Trophoblast cell (in vitro differentiated cells and primary cell): ENCODE data around the gene PANK2.
A peak's percentile ranks its signal among the peaks of the same experiment; 100 is the strongest.

Experiments
- DNase-seq, 2 donors: peaks; one replicate each; pipeline ENCODE4 v3.0.0-alpha.2; 2016
- H2AFZ ChIP-seq: 2 replicates; pipeline ENCODE4 v1.6.1; 2013; ENCODE audit warnings: low read length, moderate library complexity, mild to moderate bottlenecking; ENCODE audit not compliant: insufficient read depth, poor library complexity
- H2AK5ac ChIP-seq: 2 replicates; pipeline ENCODE4 v1.6.1; 2013; ENCODE audit warnings: mild to moderate bottlenecking, low read length
- H2BK120ac ChIP-seq: 2 replicates; pipeline ENCODE4 v1.6.1; 2013; ENCODE audit warnings: low read length, mild to moderate bottlenecking, moderate library complexity; ENCODE audit not compliant: insufficient read depth, poor library complexity
- H2BK12ac ChIP-seq: 2 replicates; pipeline ENCODE4 v1.6.1; 2013; ENCODE audit warnings: mild to moderate bottlenecking, low read length, moderate library complexity
- H2BK5ac ChIP-seq: 2 replicates; pipeline ENCODE4 v1.6.1; 2013; ENCODE audit warnings: low read length, low read depth, moderate library complexity, mild to moderate bottlenecking; ENCODE audit not compliant: poor library complexity
- H3K14ac ChIP-seq: 2 replicates; pipeline ENCODE4 v1.6.1; 2013; ENCODE audit warnings: mild to moderate bottlenecking, low read length
- H3K18ac ChIP-seq: 2 replicates; pipeline ENCODE4 v1.6.1; 2013; ENCODE audit warnings: mild to moderate bottlenecking, low read length
- H3K23ac ChIP-seq: 2 replicates; pipeline ENCODE4 v1.6.1; 2013; ENCODE audit warnings: low read length
- H3K27ac ChIP-seq: 2 replicates; pipeline ENCODE4 v1.5.1; 2013; ENCODE audit warnings: low read depth, mild to moderate bottlenecking, inconsistent platforms, low read length, moderate library complexity
- H3K27me3 ChIP-seq: 2 replicates; pipeline ENCODE4 v1.6.1; 2013; ENCODE audit warnings: inconsistent platforms, mild to moderate bottlenecking, low read length, moderate library complexity; ENCODE audit not compliant: insufficient read depth
- H3K36me3 ChIP-seq, 2 experiments: 1 replicate in 1 of 2; 2 replicates in 1 of 2; pipeline ENCODE4 v1.6.1; 2013; ENCODE audit warnings: low read length in 2 of 2, mild to moderate bottlenecking in 2 of 2, moderate library complexity in 1 of 2; ENCODE audit not compliant: insufficient read depth in 2 of 2, control insufficient read depth in 1 of 2
- H3K4ac ChIP-seq: 2 replicates; pipeline ENCODE4 v1.6.1; 2013; ENCODE audit warnings: low read depth, mild to moderate bottlenecking, low read length, moderate library complexity
- H3K4me1 ChIP-seq, 2 experiments: 1 replicate in 1 of 2; 2 replicates in 1 of 2; pipeline ENCODE4 v1.6.1; 2013; ENCODE audit warnings: low read length in 2 of 2, mild to moderate bottlenecking in 2 of 2, moderate library complexity in 1 of 2; ENCODE audit not compliant: insufficient read depth in 2 of 2, control insufficient read depth in 1 of 2
- H3K4me2 ChIP-seq: 2 replicates; pipeline ENCODE4 v1.6.1; 2013; ENCODE audit warnings: inconsistent platforms, mild to moderate bottlenecking, low read length, moderate library complexity
- H3K4me3 ChIP-seq: 2 replicates; pipeline ENCODE4 v1.5.1; 2013; ENCODE audit warnings: mild to moderate bottlenecking, low read depth, low read length, inconsistent platforms
- H3K79me1 ChIP-seq: one replicate; pipeline ENCODE4 v1.6.1; 2013; ENCODE audit warnings: low read length
- H3K79me2 ChIP-seq: 2 replicates; pipeline ENCODE4 v1.6.1; 2013; ENCODE audit warnings: low read length, mild to moderate bottlenecking; ENCODE audit not compliant: control insufficient read depth, insufficient read depth, poor library complexity
- H3K9ac ChIP-seq: 2 replicates; pipeline ENCODE4 v1.6.1; 2013; ENCODE audit warnings: mild to moderate bottlenecking, low read length
- H3K9me3 ChIP-seq: 2 replicates; pipeline ENCODE4 v1.6.1; 2013; ENCODE audit warnings: low read depth, mild to moderate bottlenecking, control low read depth, inconsistent platforms, low read length; ENCODE audit not compliant: insufficient read depth
- H4K12ac ChIP-seq: 2 replicates; pipeline ENCODE4 v1.6.1; 2013; ENCODE audit warnings: low read depth, mild to moderate bottlenecking, low read length, moderate library complexity
- H4K8ac ChIP-seq: 2 replicates; pipeline ENCODE4 v1.6.1; 2013; ENCODE audit warnings: low read depth, mild to moderate bottlenecking, low read length, moderate library complexity
- H4K91ac ChIP-seq: one replicate; pipeline ENCODE4 v1.6.1; 2013; ENCODE audit warnings: low read depth, mild to moderate bottlenecking, low read length, moderate library complexity
- WGBS: extraction: QIAGEN DNeasy Blood & Tissue Kit; methylation state at CpG from one replicate; pipeline ENCODE4 v1.1.7; 2013; ENCODE audit warnings: missing lambda C conversion rate; ENCODE audit not compliant: insufficient read length, insufficient coverage; ENCODE audit errors: extremely low coverage; 5-methylcytosine and 5-hydroxymethylcytosine counted together

The PANK2 gene

DNA sequence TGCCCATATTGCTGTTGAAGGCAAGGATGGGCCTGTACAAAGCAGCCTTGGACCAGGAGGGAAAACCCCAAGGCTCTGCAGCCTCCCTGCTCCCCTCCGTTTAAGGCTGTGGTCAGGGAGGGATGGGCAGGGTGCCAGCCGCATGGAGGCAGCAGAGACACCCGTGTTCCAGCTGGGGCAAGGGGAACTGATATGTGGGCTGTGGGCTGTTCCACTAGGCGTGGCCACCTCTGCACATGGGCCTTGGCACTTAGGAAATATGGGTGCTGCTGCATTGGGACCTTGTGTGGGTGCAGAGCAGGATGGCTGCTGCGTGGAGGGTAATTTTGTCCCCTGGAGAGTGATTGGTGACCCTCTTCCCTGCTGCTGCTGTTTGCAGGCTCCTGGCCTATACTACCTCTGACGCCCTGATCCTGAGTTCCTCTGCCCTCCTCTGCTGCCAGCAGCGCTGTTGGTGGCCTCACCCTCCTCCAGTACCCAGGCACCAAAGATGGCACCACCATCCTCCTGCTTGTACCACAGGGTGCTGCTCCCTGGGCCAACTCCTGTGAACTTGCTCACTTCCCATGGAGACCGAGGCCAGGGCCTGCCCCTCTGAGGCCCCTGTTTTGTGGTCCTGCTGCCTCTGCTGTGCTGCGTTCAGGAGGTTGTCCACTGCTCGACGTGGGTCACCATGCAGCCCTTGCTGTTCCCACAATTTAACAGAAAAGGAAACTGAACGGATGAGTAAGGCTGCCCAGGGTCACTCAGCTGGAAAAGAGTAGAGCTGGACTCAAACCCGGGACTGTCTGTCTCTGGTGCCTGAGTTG is 35.3 kb downstream of the PANK2 start:
- no peak for DNase-seq
- WGBS, result no CpG with 5 or more reads among the region's 13 CpGs
- H3K14ac ChIP-seq, result no peak overlapping the region
- no peak overlapping the region for H4K91ac ChIP-seq
- peaks cover 2 to 5% of the 10 kb centered on the region in 2 experiments for H3K4me1 ChIP-seq
- H3K23ac ChIP-seq, result no peak overlapping the region
- H2BK120ac ChIP-seq, result no peak overlapping the region
- H3K18ac ChIP-seq, result peak overlapping the region; percentile 14
- H2BK12ac ChIP-seq, result no peak overlapping the region
- H2BK5ac ChIP-seq, result no peak overlapping the region
- peaks cover 2% of the 10 kb centered on the region for H3K9me3 ChIP-seq
- H3K4me2 ChIP-seq, result no peak overlapping the region
- H4K12ac ChIP-seq, result no peak overlapping the region
- peaks cover 25 to 40% of the 10 kb centered on the region in 2 experiments for H3K36me3 ChIP-seq
- no peak overlapping the region for H2AFZ ChIP-seq
- H3K9ac ChIP-seq, result no peak overlapping the region
- H3K4me3 ChIP-seq, result no peak overlapping the region
- no peaks in the 10 kb centered on the region for H3K27me3 ChIP-seq
- no peak overlapping the region for H2AK5ac ChIP-seq
- no peak overlapping the region for H3K27ac ChIP-seq
- no peaks in the 10 kb centered on the region for H3K79me2 ChIP-seq
- no peak overlapping the region for H4K8ac ChIP-seq
- H3K4ac ChIP-seq, result no peak overlapping the region
- no peaks in the 10 kb centered on the region for H3K79me1 ChIP-seq

DNA sequence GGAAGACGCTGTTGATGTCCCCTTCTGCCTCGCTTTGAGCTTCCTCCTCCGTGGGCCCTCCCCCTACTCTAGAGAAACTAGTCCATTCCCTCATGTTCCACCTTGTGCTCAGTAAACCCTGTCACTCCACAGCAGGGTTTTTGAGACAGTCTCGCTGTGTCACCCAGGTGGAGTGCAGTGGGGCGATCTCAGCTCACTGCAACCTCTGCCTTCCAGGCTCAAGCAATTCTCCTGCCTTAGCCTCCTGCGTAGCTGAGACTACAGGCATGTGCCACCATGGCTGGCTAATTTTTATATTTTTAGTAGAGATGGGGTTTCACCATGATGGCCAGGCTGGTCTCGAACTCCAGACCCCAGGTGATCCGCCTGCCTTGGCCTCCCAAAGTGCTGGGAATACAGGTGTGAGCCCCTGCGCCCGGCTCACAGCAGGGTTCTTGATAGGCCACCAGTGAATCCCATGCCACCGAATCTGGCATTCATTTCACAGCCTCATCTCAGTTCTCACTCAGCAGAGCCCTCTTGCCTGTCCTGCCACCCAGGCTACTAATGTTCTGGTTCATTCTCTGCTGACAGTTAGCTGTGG is 36.0 kb downstream of the PANK2 start:
- Histone ChIP-seq H2BK120ac (no peak overlapping the region), H2AK5ac (no peak overlapping the region), H3K23ac (no peak overlapping the region), H3K79me1 (no peaks in the 10 kb centered on the region), H4K8ac (no peak overlapping the region), H3K18ac (no peak overlapping the region), H3K4ac (no peak overlapping the region), H2AFZ (no peak overlapping the region), H3K27ac (no peak overlapping the region), H2BK12ac (no peak overlapping the region), H4K91ac (no peak overlapping the region), H4K12ac (no peak overlapping the region), H3K9ac (no peak overlapping the region), H3K4me3 (no peak overlapping the region), H3K27me3 (no peaks in the 10 kb centered on the region), H3K14ac (no peak overlapping the region), H3K4me2 (no peak overlapping the region), H3K9me3 (peaks cover 2% of the 10 kb centered on the region), H3K36me3 (peaks cover 25 to 40% of the 10 kb centered on the region in 2 experiments), H2BK5ac (no peak overlapping the region), H3K79me2 (no peaks in the 10 kb centered on the region), H3K4me1 (peaks cover 2 to 5% of the 10 kb centered on the region in 2 experiments)
- WGBS, result no CpG with 5 or more reads among the region's 11 CpGs
- no peak for DNase-seq

DNA sequence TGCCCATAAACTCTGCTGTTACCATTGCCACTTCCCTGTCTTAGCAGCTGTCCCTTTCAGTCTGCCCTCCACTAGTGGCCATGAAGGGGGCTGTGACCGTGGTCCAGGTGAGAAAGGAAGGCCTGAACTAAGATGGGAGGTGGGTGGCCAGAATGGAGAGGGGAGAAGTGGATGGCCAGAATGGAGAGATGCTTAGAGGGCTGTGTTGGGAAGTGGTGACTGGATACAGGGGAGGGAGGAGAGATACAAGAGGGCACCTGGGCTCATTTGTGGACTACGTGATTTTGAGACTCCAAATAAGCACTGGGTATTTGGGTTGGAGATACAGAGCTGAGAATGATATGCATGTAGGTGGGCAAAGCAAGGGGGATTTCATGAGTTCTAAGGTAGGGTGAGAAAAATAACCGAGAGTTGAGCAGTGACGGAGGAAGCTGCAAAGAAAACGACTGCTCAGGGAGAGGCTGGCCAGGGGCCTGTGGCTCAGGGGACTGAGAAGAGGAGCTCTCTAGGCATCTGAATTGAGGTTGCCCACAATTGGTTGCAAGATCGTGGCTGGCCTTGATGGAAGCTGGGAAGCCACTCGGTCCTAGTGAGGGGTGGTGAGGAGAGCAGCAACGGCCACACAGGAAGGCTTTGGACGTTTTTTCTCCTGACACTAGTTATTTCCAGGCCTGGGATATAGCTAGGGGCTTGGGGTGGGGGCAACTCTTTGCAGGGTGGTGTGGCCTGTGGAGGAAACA is 36.9 kb downstream of the PANK2 start:
- Histone ChIP-seq H3K18ac (no peak overlapping the region), H3K14ac (no peak overlapping the region), H2BK12ac (no peak overlapping the region), H3K4me3 (no peak overlapping the region), H3K27me3 (no peaks in the 10 kb centered on the region), H3K27ac (no peak overlapping the region), H3K9ac (no peak overlapping the region), H3K23ac (no peak overlapping the region), H2AK5ac (no peak overlapping the region), H2AFZ (no peak overlapping the region), H3K4ac (no peak overlapping the region), H3K79me2 (no peaks in the 10 kb centered on the region), H3K4me2 (no peak overlapping the region), H3K4me1 (peaks cover 2 to 5% of the 10 kb centered on the region in 2 experiments), H2BK5ac (no peak overlapping the region), H4K12ac (no peak overlapping the region), H3K36me3 (peaks cover 25 to 38% of the 10 kb centered on the region in 2 experiments), H3K9me3 (peaks cover 2% of the 10 kb centered on the region), H4K91ac (no peak overlapping the region), H4K8ac (no peak overlapping the region), H3K79me1 (no peaks in the 10 kb centered on the region), H2BK120ac (no peak overlapping the region)
- no peak for DNase-seq
- WGBS, result no CpG with 5 or more reads among the region's 9 CpGs

DNA sequence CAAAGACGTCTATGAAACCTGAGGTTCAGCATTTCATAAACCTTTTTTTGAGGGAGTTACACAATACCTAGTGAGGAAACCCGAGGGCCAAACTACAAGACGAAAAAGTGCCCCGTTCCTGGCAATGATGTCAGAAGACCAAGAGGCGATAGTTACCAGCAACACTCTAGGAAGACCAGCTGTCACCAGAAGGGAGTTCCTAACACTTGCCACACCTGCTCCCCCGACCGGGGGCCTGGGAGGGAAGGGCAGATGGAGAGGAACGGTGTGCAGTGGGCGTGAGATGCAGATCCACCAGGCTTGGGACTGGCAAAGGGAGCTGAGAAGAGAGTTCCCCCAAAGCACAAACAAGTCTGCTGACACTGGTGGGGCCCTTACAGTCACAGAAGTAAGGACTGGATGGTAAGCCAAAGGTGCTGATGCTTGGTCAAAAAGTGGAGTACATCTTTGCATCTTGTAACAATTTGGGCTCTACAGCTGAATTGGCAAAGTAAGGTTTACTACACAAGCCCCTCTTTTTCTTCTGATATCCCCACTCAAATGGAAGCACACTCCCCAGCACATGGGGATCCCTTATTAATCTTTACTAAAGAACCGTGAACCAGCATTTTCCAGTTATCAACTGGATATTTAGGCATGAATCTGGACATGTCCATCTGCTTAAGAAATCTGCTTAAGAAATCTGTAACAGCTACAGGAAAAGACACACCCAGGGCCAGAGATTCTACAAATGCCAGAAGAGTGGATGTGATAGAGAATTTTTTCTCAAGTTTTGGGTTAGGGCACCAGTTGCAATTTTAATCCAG is 38.5 kb downstream of the PANK2 start:
- no peak overlapping the region for H3K4ac ChIP-seq
- no peak overlapping the region for H3K14ac ChIP-seq
- H2AFZ ChIP-seq, result no peak overlapping the region

More for the DNA sequence above, 38.5 kb downstream of the PANK2 start:
- Histone ChIP-seq H3K27ac (no peak overlapping the region), H3K4me1 (peaks cover 0 to 2% of the 10 kb centered on the region in 2 experiments), H4K8ac (no peak overlapping the region), H4K12ac (peak overlapping the region; percentile 47), H2BK5ac (no peak overlapping the region), H3K79me1 (no peaks in the 10 kb centered on the region), H2AK5ac (no peak overlapping the region), H3K79me2 (no peaks in the 10 kb centered on the region), H2BK120ac (no peak overlapping the region), H3K9me3 (peaks cover 2% of the 10 kb centered on the region), H3K36me3 (peaks cover 20 to 28% of the 10 kb centered on the region in 2 experiments), H4K91ac (no peak overlapping the region), H3K18ac (no peak overlapping the region), H3K9ac (no peak overlapping the region), H3K23ac (no peak overlapping the region), H3K4me3 (no peak overlapping the region), H3K4me2 (no peak overlapping the region), H2BK12ac (no peak overlapping the region), H3K27me3 (no peaks in the 10 kb centered on the region)
- peak; percentile 83 to 89 for DNase-seq
- no CpG with 5 or more reads among the region's 10 CpGs for WGBS
